Skeletal muscle tissue (tissue), 4 donors: Measurements from ENCODE around the gene POLR1H. TPM values are rescaled to one million over a fixed set of nuclear protein-coding genes. Genes with fewer than 3 reads are reported as not detected.

Source experiments
- H3K27ac ChIP-seq: one replicate; pipeline ENCODE4 v1.7.0; 2013; ENCODE audit warnings: mild to moderate bottlenecking, low read depth, low read length, inconsistent platforms
- H3K27me3 ChIP-seq, 3 donors: one replicate each; pipeline ENCODE4 v1.7.0; 2013; ENCODE audit warnings: low read length in 3 of 3; ENCODE audit not compliant: control insufficient read depth in 3 of 3, insufficient read depth in 3 of 3
- H3K36me3 ChIP-seq, 3 donors: one replicate each; pipeline ENCODE4 v1.7.0; 2013; ENCODE audit warnings: low read length in 3 of 3; ENCODE audit not compliant: control insufficient read depth in 3 of 3, insufficient read depth in 3 of 3
- H3K4me1 ChIP-seq, 3 donors: one replicate each; pipeline ENCODE4 v1.7.0; 2013; ENCODE audit warnings: low read length in 3 of 3, mild to moderate bottlenecking in 3 of 3; ENCODE audit not compliant: control insufficient read depth in 3 of 3, insufficient read depth in 3 of 3
- H3K4me3 ChIP-seq, 3 donors: one replicate each; pipeline ENCODE4 v1.7.0; 2013; ENCODE audit warnings: low read length in 3 of 3
- H3K9ac ChIP-seq, 3 donors: one replicate each; pipeline ENCODE4 v1.7.0; 2013; ENCODE audit warnings: low read length in 3 of 3, mild to moderate bottlenecking in 3 of 3, moderate library complexity in 2 of 3, low read depth in 1 of 3
- H3K9me3 ChIP-seq, 3 donors: one replicate each; pipeline ENCODE4 v1.7.0; 2013; ENCODE audit warnings: low read length in 3 of 3; ENCODE audit not compliant: control insufficient read depth in 3 of 3
- total RNA-seq: library from RNA; depleted of rRNA; stranded (reverse); fragments of >200 nt; gene quantifications from one replicate; pipeline ENCODE4 v1.2.3, GENCODE V29; 2014
- donor health status: Osteomylitis.

The POLR1H gene
- total RNA-seq, 1 donor from 2014 or later: 31.8 TPM

DNA sequence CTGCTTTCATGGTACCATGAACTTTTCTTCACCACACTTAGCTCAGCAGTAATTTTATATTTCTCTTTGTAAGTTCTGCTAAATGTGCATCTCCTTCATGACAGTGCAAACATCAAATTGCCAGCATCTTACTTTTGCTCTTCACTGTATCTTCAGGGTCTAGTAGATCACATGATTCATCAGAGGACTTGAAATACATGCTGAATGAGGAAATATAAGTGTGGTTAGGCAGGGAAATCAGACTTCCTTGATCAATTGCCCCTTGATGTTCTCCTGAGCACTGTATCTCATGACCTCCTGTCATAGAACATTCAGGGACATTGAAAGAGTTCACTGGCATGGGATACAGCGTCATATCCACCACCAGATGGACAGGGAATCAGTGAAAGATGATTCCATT lies 25.3 kb upstream of the POLR1H start:
- peaks cover 0 to 4% (median 0%) of the 10 kb centered on the region in 3 donors for H3K36me3 ChIP-seq

DNA sequence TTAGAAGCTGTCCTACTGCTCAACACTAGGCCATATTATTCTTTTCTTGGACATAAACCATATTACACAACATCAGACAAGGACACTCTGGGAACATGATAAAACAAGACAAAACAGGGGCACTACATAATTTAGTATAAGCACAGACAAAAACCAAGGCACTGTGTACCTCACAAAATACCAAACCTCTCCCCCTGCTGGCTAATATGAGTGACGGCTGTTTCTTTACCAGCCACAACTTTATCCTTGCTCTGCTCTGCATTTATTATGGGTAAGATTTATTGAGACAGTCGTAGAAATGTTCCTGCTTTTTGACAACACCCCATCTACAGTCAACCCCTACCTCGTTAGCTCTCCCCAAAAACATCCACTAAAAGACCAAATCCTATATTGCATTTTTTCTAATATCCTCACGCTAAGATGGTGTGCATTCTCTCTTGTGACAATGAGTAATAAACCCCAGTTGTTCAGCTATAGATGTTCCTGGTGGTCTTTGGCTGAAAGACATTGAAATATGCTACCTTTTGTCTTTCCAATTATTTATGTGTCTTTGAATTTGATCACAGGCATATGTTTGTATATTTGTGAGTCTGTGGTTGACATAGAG lies 23.8 kb upstream of the POLR1H start:
- Histone ChIP-seq H3K27me3 (no peaks in the 10 kb centered on the region), H3K27ac (no peak overlapping the region), H3K9ac (no peak overlapping the region), H3K4me3 (no peak overlapping the region), H3K36me3 (peaks cover 0 to 4% (median 0%) of the 10 kb centered on the region in 3 donors), H3K4me1 (no peaks in the 10 kb centered on the region), H3K9me3 (no peaks in the 10 kb centered on the region)

More for the DNA sequence above, 25.3 kb upstream of the POLR1H start:
- H3K27me3 ChIP-seq: no peaks in the 10 kb centered on the region
- no peak overlapping the region for H3K27ac ChIP-seq
- H3K4me3 ChIP-seq: no peak overlapping the region
- no peaks in the 10 kb centered on the region for H3K9me3 ChIP-seq
- H3K9ac ChIP-seq: no peak overlapping the region
- no peaks in the 10 kb centered on the region for H3K4me1 ChIP-seq

DNA sequence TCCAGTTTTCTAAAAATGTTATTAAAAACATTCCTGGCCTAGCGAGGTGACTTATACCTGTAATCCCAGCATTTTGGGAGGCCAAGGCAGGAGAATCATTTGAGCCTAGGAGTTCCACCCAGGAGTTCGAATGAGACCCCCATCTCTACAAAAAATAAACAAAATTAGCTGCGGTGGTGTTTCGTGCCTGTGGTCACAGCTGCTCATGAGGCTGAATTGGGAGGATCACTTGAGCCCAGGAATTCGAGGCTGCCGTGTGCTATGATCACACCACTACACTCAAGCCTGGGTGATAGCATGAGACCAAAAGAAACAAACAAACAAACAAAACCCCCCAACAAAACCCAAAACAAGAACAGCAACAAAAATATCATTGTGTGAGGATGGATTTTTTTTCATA lies 19.8 kb upstream of the POLR1H start:
- no peak overlapping the region for H3K4me3 ChIP-seq
- H3K27ac ChIP-seq: no peak overlapping the region
- no peaks in the 10 kb centered on the region for H3K36me3 ChIP-seq
- H3K27me3 ChIP-seq: no peaks in the 10 kb centered on the region
- no peak overlapping the region for H3K9ac ChIP-seq
- no peaks in the 10 kb centered on the region for H3K4me1 ChIP-seq
- no peaks in the 10 kb centered on the region for H3K9me3 ChIP-seq

DNA sequence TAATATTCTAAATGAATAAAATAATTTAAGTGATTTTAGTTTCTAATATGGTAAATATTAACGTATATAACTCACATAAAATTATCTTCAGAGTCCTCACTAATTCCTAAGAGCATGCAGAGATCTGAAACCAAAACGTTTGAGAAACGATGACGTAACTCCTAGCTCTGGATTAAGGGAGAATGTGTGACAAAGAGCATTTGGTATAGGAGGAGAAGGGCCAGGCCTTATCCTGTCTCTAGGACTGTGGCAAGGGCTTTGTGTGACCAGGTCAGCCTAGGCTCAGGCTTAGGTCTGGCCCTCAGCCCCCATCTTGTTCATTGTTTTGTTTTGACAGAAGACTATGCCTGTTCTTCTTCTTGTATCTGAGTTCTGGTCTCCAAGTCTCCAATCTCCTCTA lies 19.2 kb upstream of the POLR1H start:
- Histone ChIP-seq H3K36me3 (no peaks in the 10 kb centered on the region), H3K9me3 (no peaks in the 10 kb centered on the region), H3K4me3 (no peak overlapping the region), H3K27me3 (no peaks in the 10 kb centered on the region), H3K4me1 (no peaks in the 10 kb centered on the region), H3K9ac (no peak overlapping the region), H3K27ac (no peak overlapping the region)

DNA sequence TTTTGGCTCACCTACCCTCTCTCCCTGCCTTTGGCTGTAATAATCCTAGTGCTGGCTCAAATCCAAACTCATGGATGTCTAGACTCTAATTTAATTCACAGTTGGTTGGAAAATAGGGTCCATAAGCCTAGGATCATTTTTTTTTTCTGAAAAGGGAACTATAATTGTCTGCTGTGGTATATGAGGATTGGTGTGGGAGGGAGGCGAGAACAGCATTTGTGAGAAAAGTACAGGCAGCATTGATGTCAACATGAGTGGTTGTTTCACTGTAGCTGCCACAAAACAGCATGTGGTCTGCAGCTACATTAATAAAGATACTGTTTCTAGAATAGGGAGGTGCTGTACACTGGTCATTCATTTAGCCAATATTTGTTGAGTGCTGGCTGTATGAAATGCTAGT lies 18.6 kb upstream of the POLR1H start:
- Histone ChIP-seq H3K4me1 (no peaks in the 10 kb centered on the region), H3K9ac (no peak overlapping the region), H3K36me3 (no peaks in the 10 kb centered on the region), H3K27ac (no peak overlapping the region), H3K27me3 (no peaks in the 10 kb centered on the region), H3K4me3 (no peak overlapping the region), H3K9me3 (no peaks in the 10 kb centered on the region)

DNA sequence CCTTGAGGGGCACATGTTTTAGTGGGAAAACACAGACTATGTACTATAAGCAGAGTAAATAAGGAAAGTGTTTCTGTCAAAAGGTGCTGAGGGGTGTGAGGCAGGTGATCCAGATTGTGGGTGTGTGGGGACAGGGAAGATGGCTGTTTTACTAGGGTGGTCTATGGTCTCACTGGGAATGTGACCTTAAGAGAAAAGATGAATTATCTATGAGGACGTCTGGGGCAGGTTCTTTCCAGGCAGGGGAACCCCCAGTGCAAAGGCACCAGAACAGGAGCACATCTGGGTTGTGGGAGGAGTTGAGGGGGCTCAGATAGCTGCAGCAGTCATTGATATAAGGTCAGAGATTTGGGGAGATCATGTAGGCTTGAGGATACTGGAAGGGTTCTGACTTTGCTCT lies 18.2 kb upstream of the POLR1H start:
- Histone ChIP-seq H3K9ac (no peak overlapping the region), H3K27ac (no peak overlapping the region), H3K4me3 (no peak overlapping the region), H3K27me3 (no peaks in the 10 kb centered on the region), H3K36me3 (no peaks in the 10 kb centered on the region), H3K9me3 (no peaks in the 10 kb centered on the region), H3K4me1 (no peaks in the 10 kb centered on the region)

DNA sequence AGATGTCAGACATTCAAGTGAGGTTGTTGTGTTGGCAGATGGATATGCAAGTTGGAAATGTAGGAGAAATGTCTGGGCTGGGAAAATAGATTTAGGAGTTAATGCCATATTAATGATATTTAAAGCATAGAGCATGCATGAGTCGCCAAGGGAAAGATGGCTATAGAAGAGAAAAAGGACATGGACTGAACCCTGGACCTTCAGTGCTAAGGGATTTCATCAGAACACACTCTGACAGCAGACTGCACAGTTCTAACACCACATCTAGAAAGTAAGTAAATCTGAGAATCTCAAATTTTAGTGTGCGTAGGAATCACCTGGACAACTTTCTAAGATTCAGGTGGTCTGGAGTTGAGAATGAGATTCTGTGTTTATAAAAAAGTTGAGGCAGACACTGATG lies 17.3 kb upstream of the POLR1H start:
- Histone ChIP-seq H3K4me3 (no peak overlapping the region), H3K36me3 (no peaks in the 10 kb centered on the region), H3K27me3 (no peaks in the 10 kb centered on the region), H3K9ac (no peak overlapping the region), H3K9me3 (no peaks in the 10 kb centered on the region), H3K27ac (no peak overlapping the region), H3K4me1 (no peaks in the 10 kb centered on the region)

DNA sequence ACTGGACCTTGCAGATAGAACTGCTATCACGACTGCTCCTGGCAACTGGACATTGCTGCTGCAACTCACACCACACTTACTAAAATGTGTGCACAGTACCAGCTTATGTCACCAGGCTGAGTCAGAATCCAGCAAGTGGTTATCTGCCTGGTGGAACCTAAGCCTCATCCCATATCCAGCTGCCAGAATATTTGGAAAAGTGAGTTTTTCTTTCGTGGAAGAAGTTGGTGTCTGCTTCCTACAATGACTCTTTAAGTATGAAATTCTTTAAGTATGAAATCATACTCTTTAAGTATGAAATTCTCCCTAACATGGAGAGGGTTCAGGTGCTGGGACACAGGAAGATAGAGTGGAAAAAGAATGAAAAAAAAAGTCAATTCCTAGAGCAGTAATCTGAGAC lies 16.4 kb upstream of the POLR1H start:
- no peaks in the 10 kb centered on the region for H3K27me3 ChIP-seq
- no peaks in the 10 kb centered on the region for H3K36me3 ChIP-seq
- no peak overlapping the region for H3K9ac ChIP-seq
- no peak overlapping the region for H3K27ac ChIP-seq
- H3K4me1 ChIP-seq: no peaks in the 10 kb centered on the region
- no peaks in the 10 kb centered on the region for H3K9me3 ChIP-seq
- no peak overlapping the region for H3K4me3 ChIP-seq

DNA sequence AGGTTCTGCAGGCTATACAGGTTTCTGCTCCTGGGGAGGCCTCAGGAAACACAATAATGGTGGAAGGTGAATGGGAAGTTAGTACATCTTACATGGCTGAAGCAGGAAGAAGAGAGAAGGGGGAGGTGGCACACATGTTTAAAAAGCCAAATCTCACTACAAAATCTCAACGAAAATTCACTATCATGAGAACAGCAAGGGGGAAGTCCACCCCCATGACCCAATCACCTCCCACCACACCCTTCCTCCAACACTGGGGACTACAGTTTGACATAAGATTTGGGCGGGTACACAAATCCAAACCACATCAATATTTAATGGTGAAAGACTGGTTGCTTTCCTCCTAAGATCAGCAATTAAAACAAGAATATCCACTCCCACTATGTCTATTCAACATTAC lies 13.8 kb upstream of the POLR1H start:
- H3K4me1 ChIP-seq: no peaks in the 10 kb centered on the region
- no peaks in the 10 kb centered on the region for H3K27me3 ChIP-seq
- H3K9ac ChIP-seq: no peak overlapping the region
- no peak overlapping the region for H3K27ac ChIP-seq
- H3K4me3 ChIP-seq: no peak overlapping the region
- no peaks in the 10 kb centered on the region for H3K36me3 ChIP-seq
- no peaks in the 10 kb centered on the region for H3K9me3 ChIP-seq

DNA sequence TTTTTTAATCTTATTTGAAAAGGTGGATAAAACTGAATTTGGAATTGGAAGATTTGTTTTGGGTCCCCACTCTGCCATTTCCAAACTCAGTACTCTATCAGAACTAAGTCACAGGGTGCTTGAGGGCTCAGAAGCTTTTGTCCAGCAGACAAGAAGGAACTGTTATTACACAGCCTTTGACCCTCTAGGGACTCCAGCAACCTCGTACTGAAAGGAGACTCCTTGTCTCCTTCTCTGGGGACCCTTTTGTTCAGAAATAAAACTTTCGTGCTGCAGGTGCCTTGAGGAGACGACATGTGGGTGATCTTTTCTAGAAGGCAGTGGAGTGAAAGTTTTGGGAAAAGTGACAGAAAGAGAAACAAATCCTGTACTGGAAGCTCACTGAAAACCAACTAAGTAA lies 7.4 kb upstream of the POLR1H start:
- Histone ChIP-seq H3K27me3 (no peaks in the 10 kb centered on the region), H3K4me1 (no peaks in the 10 kb centered on the region), H3K4me3 (no peak overlapping the region), H3K9ac (no peak overlapping the region), H3K27ac (no peak overlapping the region), H3K9me3 (no peaks in the 10 kb centered on the region), H3K36me3 (peaks cover 0 to 25% (median 20%) of the 10 kb centered on the region in 3 donors)
